Testis (tissue), 2 donors: ENCODE data around the gene TMEM234.

Experiments
- CTCF ChIP-seq, 3 experiments: fragments of 450-650 bp in 2 of 3; fragments of 200-600 bp in 1 of 3; sonication (generic) in 1 of 3; IDR thresholded peaks; one replicate each; pipeline ENCODE4 v1.5.1; 2016 to 2019; ENCODE audit warnings: antibody characterized with exemption in 3 of 3, mild to moderate bottlenecking in 2 of 3, moderate library complexity in 1 of 3
- POLR2A ChIP-seq: fragments of 450-650 bp; IDR thresholded peaks from one replicate; pipeline ENCODE4 v1.6.1; 2017; ENCODE audit warnings: antibody characterized with exemption, mild to moderate bottlenecking, moderate library complexity

GRCh38 chr1:32220746-32221580 is 1.2 kb downstream of the TMEM234 start:
- TF ChIP-seq CTCF (IDR thresholded peaks at IDR 0.05): no peak
- TF ChIP-seq POLR2A: no peak
